ENCODE results near the gene NLRP13.

NLRP13 gene

DNA sequence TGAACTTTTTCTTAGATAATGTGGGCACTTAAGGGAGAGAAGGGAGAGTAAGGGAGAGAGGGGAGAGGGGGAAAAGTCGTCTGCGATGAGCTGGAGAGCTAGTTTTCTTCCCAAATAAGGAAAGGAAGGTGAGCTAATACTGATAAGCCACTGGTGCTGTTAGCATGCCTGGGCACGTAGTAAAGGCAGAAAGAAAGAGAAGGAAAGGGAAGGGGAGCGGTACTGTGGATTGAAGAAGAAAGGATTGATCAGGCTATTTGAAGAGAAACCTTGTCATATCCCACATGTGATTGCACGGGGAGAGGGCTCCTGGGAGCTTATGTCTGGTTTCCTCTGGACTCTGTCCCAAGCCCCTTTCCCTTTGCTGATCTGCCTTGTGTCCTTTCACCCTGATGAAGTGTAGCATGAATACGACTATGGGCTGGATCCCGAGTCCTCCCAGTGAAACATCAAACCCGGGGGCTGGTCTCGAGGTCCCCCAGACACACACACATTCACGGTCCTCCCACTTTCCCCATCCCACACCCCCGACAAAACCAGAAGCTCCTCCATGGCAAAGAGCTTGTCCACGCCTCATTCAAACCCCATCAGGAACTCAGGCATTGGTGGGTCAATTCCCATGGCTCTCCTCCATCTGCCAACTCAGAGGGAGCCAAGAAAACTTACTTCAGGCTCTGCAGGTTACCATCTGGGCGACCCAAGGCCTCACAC lies 30.6 kb downstream of the NLRP13 start:
- H3K27me3 ChIP-seq (ENCODE audit: insufficient read depth, low read length, poor library complexity, severe bottlenecking): no peaks in the 10 kb centered on the region
- H2AFZ ChIP-seq (ENCODE audit: low read length): no peak overlapping the region

DNA sequence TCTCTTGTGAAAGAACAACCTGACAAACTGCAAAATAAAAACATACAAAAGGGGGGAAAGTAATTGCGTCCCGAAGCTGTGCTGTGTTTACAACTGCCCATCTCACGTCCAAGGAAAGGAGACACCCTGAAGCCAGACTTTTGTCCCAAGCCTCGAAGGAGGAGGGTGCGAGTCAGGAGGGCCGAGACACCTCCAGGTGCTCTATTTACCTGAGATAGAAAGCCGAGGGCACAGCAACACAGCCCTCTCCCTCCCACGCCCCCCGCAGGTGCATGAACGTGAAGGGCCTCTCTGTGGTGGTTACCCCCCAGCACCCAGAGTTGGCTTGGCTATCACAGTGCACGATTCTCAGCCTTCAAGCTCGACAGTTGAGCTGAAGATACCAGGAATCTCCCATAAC lies 33.2 kb downstream of the NLRP13 start:
- Histone ChIP-seq H3K9me3 (ENCODE audit: insufficient read depth, low read depth, low read length) (no peaks in the 10 kb centered on the region; the same call in 1 of the 2 replicates), H3K36me3 (ENCODE audit: insufficient read depth, low read length) (no peaks in the 10 kb centered on the region), H4K20me1 (ENCODE audit: insufficient read depth, low read length, poor library complexity, severe bottlenecking) (no peaks in the 10 kb centered on the region), H2AFZ (ENCODE audit: low read length) (no peak overlapping the region), H3K4me1 (ENCODE audit: insufficient read depth, low read length, poor library complexity, severe bottlenecking) (no peaks in the 10 kb centered on the region), H3K9me2 (replicated peaks; ENCODE audit: low read depth, low read length) (no peaks in the 10 kb centered on the region), H3K9ac (ENCODE audit: low read depth, low read length, poor library complexity, severe bottlenecking) (no peak overlapping the region), H3K4me2 (ENCODE audit: low read depth, low read length, poor library complexity, severe bottlenecking) (no peak overlapping the region), H3K79me2 (ENCODE audit: insufficient read depth, low read length) (no peaks in the 10 kb centered on the region), H3F3A (ENCODE audit: low read depth) (no peaks in the 10 kb centered on the region), H3K27me3 (ENCODE audit: insufficient read depth, low read length, poor library complexity, severe bottlenecking) (no peaks in the 10 kb centered on the region), H3K4me3 (ENCODE audit: low read length, poor library complexity, severe bottlenecking) (no peak overlapping the region)
- no peak for TF ChIP-seq EZH2phosphoT487 (IDR thresholded peaks at IDR 0.05; ENCODE audit: borderline replicate concordance)
- TF ChIP-seq, protein P1, sequence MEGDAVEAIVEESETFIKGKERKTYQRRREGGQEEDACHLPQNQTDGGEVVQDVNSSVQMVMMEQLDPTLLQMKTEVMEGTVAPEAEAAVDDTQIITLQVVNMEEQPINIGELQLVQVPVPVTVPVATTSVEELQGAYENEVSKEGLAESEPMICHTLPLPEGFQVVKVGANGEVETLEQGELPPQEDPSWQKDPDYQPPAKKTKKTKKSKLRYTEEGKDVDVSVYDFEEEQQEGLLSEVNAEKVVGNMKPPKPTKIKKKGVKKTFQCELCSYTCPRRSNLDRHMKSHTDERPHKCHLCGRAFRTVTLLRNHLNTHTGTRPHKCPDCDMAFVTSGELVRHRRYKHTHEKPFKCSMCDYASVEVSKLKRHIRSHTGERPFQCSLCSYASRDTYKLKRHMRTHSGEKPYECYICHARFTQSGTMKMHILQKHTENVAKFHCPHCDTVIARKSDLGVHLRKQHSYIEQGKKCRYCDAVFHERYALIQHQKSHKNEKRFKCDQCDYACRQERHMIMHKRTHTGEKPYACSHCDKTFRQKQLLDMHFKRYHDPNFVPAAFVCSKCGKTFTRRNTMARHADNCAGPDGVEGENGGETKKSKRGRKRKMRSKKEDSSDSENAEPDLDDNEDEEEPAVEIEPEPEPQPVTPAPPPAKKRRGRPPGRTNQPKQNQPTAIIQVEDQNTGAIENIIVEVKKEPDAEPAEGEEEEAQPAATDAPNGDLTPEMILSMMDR (conservative IDR thresholded peaks at IDR 0.05; ENCODE audit: low read length): no peak

More for the DNA sequence above, 30.6 kb downstream of the NLRP13 start:
- no peak overlapping the region for H3K4me3 ChIP-seq (ENCODE audit: low read length, poor library complexity, severe bottlenecking)
- no peaks in the 10 kb centered on the region for H3K79me2 ChIP-seq (ENCODE audit: insufficient read depth, low read length)
- no peaks in the 10 kb centered on the region for H4K20me1 ChIP-seq (ENCODE audit: insufficient read depth, low read length, poor library complexity, severe bottlenecking)
- H3K9me2 ChIP-seq (replicated peaks; ENCODE audit: low read depth, low read length): no peaks in the 10 kb centered on the region
- TF ChIP-seq, protein P1 (conservative IDR thresholded peaks at IDR 0.05; ENCODE audit: low read length): no peak
- TF ChIP-seq EZH2phosphoT487 (IDR thresholded peaks at IDR 0.05; ENCODE audit: borderline replicate concordance): no peak
- no peaks in the 10 kb centered on the region for H3K9me3 ChIP-seq (ENCODE audit: insufficient read depth, low read depth, low read length)
- no peaks in the 10 kb centered on the region for H3F3A ChIP-seq (ENCODE audit: low read depth)
- H3K4me1 ChIP-seq (ENCODE audit: insufficient read depth, low read length, poor library complexity, severe bottlenecking): no peaks in the 10 kb centered on the region
- H3K9ac ChIP-seq (ENCODE audit: low read depth, low read length, poor library complexity, severe bottlenecking): no peak overlapping the region
- no peaks in the 10 kb centered on the region for H3K36me3 ChIP-seq (ENCODE audit: insufficient read depth, low read length)
- no peak overlapping the region for H3K4me2 ChIP-seq (ENCODE audit: low read depth, low read length, poor library complexity, severe bottlenecking)

DNA sequence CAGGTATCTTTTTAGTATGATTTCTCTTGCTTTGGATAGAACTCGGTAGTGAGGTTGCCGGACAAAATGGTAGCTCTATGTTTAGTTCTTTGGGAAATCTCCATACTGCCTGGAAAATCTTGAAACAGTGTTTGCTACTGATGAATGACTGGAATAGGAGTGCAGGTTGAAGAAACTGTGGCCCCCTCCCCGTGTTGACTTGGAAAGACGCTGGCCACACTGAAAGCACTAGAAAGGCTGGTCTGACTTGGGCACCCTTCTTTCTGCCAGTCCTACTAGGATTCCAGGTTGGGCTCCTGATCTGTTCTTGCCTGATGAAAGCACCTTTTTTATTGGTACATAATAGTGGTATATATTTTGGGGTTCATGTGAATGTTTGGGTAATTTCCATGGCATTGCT lies 49.5 kb downstream of the NLRP13 start:
- no peaks in the 10 kb centered on the region for H3F3A ChIP-seq (ENCODE audit: low read depth)
- no peaks in the 10 kb centered on the region for H3K27me3 ChIP-seq (ENCODE audit: insufficient read depth, low read length, poor library complexity, severe bottlenecking)
- H4K20me1 ChIP-seq (ENCODE audit: insufficient read depth, low read length, poor library complexity, severe bottlenecking): no peaks in the 10 kb centered on the region
- no peak for TF ChIP-seq EZH2phosphoT487 (IDR thresholded peaks at IDR 0.05; ENCODE audit: borderline replicate concordance)
- TF ChIP-seq, protein P1 (conservative IDR thresholded peaks at IDR 0.05; ENCODE audit: low read length): no peak
- H3K79me2 ChIP-seq (ENCODE audit: insufficient read depth, low read length): no peaks in the 10 kb centered on the region
- no peak overlapping the region for H3K9ac ChIP-seq (ENCODE audit: low read depth, low read length, poor library complexity, severe bottlenecking)
- no peaks in the 10 kb centered on the region for H3K4me1 ChIP-seq (ENCODE audit: insufficient read depth, low read length, poor library complexity, severe bottlenecking)
- H3K9me2 ChIP-seq (replicated peaks; ENCODE audit: low read depth, low read length): no peaks in the 10 kb centered on the region
- H2AFZ ChIP-seq (ENCODE audit: low read length): no peak overlapping the region
- H3K4me2 ChIP-seq (ENCODE audit: low read depth, low read length, poor library complexity, severe bottlenecking): no peak overlapping the region
- H3K9me3 ChIP-seq (ENCODE audit: insufficient read depth, low read depth, low read length): peaks cover 4% of the 10 kb centered on the region; the same call in 1 of the 2 replicates
- H3K4me3 ChIP-seq (ENCODE audit: low read length, poor library complexity, severe bottlenecking): no peak overlapping the region
- H3K36me3 ChIP-seq (ENCODE audit: insufficient read depth, low read length): no peaks in the 10 kb centered on the region
